ENCODE data around the gene FSTL4.

The FSTL4 gene

GRCh38 chr5:133423618-133424282 is 188.6 kb downstream of the FSTL4 start:
- peak; percentile 9 for DNase-seq

- DNase-seq = no peak
Measured at GRCh38 chr5:133423011-133423617, 189.2 kb downstream of the FSTL4 start.

GRCh38 chr5:133421806-133422205 is 190.5 kb downstream of the FSTL4 start:
- no peak for DNase-seq

- no peak for DNase-seq
Measured at GRCh38 chr5:133421394-133421793, 190.9 kb downstream of the FSTL4 start.

- no peak for DNase-seq
Measured at GRCh38 chr5:133420440-133421301, 191.7 kb downstream of the FSTL4 start.

GRCh38 chr5:133415906-133416305 is 196.4 kb downstream of the FSTL4 start:
- DNase-seq = no peak

- no peak for DNase-seq
Measured at GRCh38 chr5:133415506-133415905, 196.8 kb downstream of the FSTL4 start.

GRCh38 chr5:133412661-133413060 is 199.7 kb downstream of the FSTL4 start:
- DNase-seq = no peak

GRCh38 chr5:133410335-133410828 is 202.0 kb downstream of the FSTL4 start:
- DNase-seq = no peak

- DNase-seq = no peak
Measured at GRCh38 chr5:133409210-133409674, 203.1 kb downstream of the FSTL4 start.

GRCh38 chr5:133408322-133408721 is 204.0 kb downstream of the FSTL4 start:
- no peak for DNase-seq

GRCh38 chr5:133406977-133407632 is 205.2 kb downstream of the FSTL4 start:
- no peak for DNase-seq

- no peak for DNase-seq
Measured at GRCh38 chr5:133406208-133406976, 205.9 kb downstream of the FSTL4 start.

- DNase-seq = no peak
Measured at GRCh38 chr5:133405275-133406034, 206.9 kb downstream of the FSTL4 start.

GRCh38 chr5:133404724-133405123 is 207.6 kb downstream of the FSTL4 start:
- DNase-seq = no peak

- no peak for DNase-seq
Measured at GRCh38 chr5:133403741-133404364, 208.5 kb downstream of the FSTL4 start.

- no peak for DNase-seq
Measured at GRCh38 chr5:133402775-133403174, 209.6 kb downstream of the FSTL4 start.

GRCh38 chr5:133401731-133402347 is 210.5 kb downstream of the FSTL4 start:
- DNase-seq = no peak

GRCh38 chr5:133400831-133401351 is 211.4 kb downstream of the FSTL4 start:
- no peak for DNase-seq

GRCh38 chr5:133400120-133400519 is 212.2 kb downstream of the FSTL4 start:
- DNase-seq = no peak

All from NCI-H526 treated with DMSO at 0.1 percent for 48 hours (cell line).